HS-27A (cell line): ENCODE results near the gene NUP42.

Experiments
- DNase-seq: peaks from one replicate; pipeline ENCODE4 v3.0.0-alpha.2; 2012; ENCODE audit warnings: low read depth, missing footprints

Gene NUP42

DNA sequence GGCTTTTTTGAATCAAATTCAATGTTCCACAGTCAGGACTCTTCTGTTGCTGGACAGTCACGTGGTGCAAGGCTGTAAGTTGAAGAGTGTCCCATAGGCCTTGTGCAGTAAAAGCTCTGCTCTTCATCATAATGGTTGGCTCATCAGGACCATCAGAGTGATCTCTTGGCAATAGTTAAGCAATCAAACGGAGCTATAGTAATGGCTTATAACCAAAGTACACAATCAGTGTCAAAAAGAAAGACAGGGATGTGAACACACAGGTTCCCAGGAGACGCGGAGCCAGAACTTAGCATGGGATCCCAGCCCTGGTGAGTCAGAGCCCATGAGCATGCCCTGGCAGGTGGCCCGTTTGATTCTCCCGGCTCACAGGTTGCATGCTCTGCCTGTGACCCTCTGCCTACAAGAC is 54.0 kb downstream of the NUP42 start:
- DNase-seq: no peak

- no peak for DNase-seq
These were observed 55.2 kb downstream of the NUP42 start for GRCh38 chr7:23237000-23237399.

DNA sequence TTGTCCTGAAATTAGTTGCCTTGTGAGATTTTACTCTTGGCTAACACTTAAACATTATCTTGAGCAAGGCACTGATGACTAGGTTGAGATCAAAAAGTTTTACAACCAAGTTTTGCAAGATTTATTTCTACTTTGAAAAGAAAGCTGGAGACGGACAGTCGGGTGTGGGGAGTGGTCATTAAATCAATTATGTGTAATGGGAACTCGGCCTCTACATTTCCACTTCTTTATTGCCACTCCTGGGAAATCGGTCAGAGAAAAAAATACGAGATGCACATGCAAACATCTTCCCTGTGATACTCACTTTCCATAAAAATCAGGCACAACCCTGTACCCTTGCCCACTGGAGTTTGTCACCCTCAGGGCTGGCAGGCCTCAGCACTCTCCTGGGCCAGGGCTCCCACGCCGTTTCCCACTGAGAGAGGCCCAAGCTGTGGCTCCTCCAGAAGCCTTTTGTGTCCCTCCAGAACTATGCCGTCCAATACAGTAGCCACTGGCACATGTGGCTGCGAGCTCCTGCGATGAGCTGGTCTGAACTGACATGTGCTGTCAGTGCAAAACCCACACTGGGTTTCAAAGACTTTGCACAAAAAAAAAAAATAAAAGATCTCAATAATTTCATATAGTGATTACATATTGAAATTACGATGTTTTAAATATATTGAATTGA is 57.3 kb downstream of the NUP42 start:
- no peak for DNase-seq

DNA sequence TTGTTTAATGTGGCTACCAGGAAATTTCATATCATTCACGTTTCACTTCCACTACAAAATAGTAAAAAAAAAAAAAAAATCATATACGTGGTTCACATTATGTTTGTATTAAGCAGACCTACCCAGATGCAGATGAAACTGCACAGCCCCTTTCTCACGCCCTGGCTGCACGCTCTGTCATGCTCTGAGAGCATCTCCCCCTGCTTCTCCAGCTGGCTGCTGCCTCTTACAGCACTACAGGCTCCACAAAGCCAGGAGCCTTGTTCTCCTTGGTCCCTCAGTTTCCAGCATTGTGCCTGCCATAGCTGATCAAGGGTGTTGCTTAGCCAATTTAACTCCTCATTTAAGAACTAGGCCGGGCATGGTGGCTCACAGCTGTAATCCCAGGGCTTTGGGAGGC is 57.9 kb downstream of the NUP42 start:
- no peak for DNase-seq

DNA sequence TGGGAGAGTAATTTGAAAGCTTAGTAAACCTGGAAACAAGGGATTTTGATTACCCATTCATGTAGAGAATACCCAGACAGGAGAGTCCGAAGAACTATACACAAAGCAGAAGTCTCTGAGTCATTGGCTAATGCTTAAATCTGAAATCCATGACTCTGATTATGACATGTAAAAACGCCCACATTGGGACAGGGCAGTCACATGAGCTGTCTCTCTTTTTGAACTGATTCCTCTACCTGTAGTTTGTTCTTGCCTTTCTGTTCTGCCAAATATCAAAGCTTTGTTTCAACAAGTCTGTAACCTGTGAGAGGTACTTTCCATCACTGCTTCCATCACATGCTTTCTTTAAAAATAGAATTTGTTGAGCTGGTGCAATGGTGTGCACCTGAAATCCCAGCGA is 60.5 kb downstream of the NUP42 start:
- no peak for DNase-seq

DNA sequence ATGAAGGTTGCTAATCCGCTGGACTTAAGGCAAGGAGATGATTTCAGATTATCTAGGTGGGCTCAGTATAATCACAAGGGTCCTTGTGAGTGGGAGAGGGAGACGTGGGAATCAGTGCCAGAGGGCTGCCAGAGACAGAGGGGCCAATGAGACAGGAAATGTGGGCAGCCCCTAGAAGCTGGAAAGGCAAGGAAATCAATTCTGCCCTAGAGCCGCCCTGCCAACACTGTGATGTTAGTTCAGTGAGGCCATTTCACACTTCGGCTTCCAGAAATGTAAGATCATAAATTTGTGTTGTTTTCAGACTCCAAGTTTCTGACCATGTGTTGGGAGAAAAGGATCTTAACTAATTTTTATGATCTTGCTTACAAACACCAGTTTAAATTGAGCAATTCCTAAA is 61.1 kb downstream of the NUP42 start:
- DNase-seq: no peak

DNA sequence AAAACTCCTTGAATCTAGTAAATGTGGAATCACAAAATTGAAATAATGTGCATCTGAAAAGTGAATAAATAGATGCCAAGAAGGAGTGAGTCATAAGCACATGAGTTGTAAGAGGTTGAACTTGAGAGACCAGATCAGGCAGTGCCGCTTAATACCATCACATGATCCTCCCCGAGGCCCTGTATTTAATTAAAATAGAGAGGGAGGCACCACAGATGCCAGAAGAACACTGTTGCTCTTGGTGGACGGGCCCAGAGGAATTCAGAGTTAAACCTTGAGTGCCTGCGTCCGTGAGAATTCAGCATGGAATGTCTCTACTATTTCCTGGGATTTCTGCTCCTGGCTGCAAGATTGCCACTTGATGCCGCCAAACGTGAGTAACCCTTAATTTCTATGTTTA is 64.7 kb downstream of the NUP42 start, which contains the start of gene GPNMB:
TSS of gene GPNMB (plus strand) at position 221 of the 400 bp plus-strand sequence. CDS start at position 304, 83 bp downstream.
- peak; percentile 45 for DNase-seq

DNA sequence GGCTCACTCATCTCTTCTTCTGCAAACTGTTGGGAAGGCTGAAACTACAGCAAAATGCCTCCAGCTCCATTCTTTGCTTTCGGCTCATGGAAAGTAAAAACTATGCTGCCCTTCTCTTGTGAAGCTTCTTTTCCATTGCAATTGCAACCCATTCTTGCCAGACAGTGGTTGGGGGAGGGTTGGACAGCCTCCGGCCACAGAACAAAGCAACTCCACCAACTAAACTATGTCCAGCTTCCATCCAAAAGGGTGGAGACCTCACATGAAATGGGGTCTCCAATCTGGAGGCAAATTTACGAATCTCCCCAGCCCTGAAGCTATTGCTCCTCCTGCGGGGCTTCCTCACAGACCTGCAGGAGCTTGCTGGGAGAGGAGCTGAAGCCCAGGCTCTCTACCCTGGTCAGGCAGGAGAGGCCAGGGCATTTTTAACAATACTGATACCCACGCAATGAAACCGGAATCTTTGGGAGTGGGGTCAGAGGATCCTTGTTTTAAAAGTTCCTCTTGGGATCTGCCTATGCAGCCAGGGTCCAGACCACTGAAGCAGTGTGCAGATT is 65.3 kb downstream of the NUP42 start:
- DNase-seq: no peak

- DNase-seq: no peak
These were observed 65.9 kb downstream of the NUP42 start for GRCh38 chr7:23247603-23248335.

- DNase-seq: no peak
These were observed 67.6 kb downstream of the NUP42 start for GRCh38 chr7:23249486-23249885.
